ENCODE results near the gene GJB5.

Gene GJB5

GRCh38 chr1:34786521-34787325 lies 31.9 kb downstream of the GJB5 start:
- H3K4me3 ChIP-seq (ENCODE audit: low read length): no peak overlapping the region

GRCh38 chr1:34787461-34788420 lies 32.9 kb downstream of the GJB5 start:
- DNase-seq (ENCODE audit: low read depth, low spot score): peak; percentile 11

More at GRCh38 chr1:34786521-34787325, 31.9 kb downstream of the GJB5 start:
- peak; percentile 53 for DNase-seq (ENCODE audit: low read depth, low spot score)

GRCh38 chr1:34790985-34791384 lies 36.1 kb downstream of the GJB5 start:
- H3K4me3 ChIP-seq (ENCODE audit: low read length): no peak overlapping the region
- DNase-seq (ENCODE audit: low read depth, low spot score): no peak

More at GRCh38 chr1:34787461-34788420, 32.9 kb downstream of the GJB5 start:
- no peak overlapping the region for H3K4me3 ChIP-seq (ENCODE audit: low read length)

- DNase-seq (ENCODE audit: low read depth, low spot score): no peak
- H3K4me3 ChIP-seq (ENCODE audit: low read length): no peak overlapping the region
Observed at GRCh38 chr1:34792424-34792823, 37.6 kb downstream of the GJB5 start.

GRCh38 chr1:34792868-34793727 lies 38.3 kb downstream of the GJB5 start, which contains the start of gene GJA4:
TSS of gene GJA4 (plus strand) at chr1:34792999. CDS start at chr1:34794214, 1,215 bp downstream.
- no peak for DNase-seq (ENCODE audit: low read depth, low spot score)
- H3K4me3 ChIP-seq (ENCODE audit: low read length): no peak within 1 kb of the TSS

- DNase-seq (ENCODE audit: low read depth, low spot score): no peak
- no peak overlapping the region for H3K4me3 ChIP-seq (ENCODE audit: low read length)
Observed at GRCh38 chr1:34794001-34794789, 39.3 kb downstream of the GJB5 start.

- no peak overlapping the region for H3K4me3 ChIP-seq (ENCODE audit: low read length)
- no peak for DNase-seq (ENCODE audit: low read depth, low spot score)
Observed at GRCh38 chr1:34794790-34795180, 39.9 kb downstream of the GJB5 start.

- no peak overlapping the region for H3K4me3 ChIP-seq (ENCODE audit: low read length)
- DNase-seq (ENCODE audit: low read depth, low spot score): no peak
Observed at GRCh38 chr1:34795916-34796315, 41.1 kb downstream of the GJB5 start.

GRCh38 chr1:34796990-34797389 lies 42.1 kb downstream of the GJB5 start:
- no peak for DNase-seq (ENCODE audit: low read depth, low spot score)
- no peak overlapping the region for H3K4me3 ChIP-seq (ENCODE audit: low read length)

GRCh38 chr1:34800214-34800613 lies 45.4 kb downstream of the GJB5 start:
- no peak for DNase-seq (ENCODE audit: low read depth, low spot score)
- no peak overlapping the region for H3K4me3 ChIP-seq (ENCODE audit: low read length)

- DNase-seq (ENCODE audit: low read depth, low spot score): no peak
Observed at GRCh38 chr1:34803770-34804169, 48.9 kb downstream of the GJB5 start.

GRCh38 chr1:34806396-34806795 lies 51.5 kb downstream of the GJB5 start:
- DNase-seq (ENCODE audit: low read depth, low spot score): no peak
- H3K4me3 ChIP-seq (ENCODE audit: low read length): no peak overlapping the region

More at GRCh38 chr1:34803770-34804169, 48.9 kb downstream of the GJB5 start:
- H3K4me3 ChIP-seq (ENCODE audit: low read length): no peak overlapping the region

All from Jurkat, Clone E6-1 (cell line).